ENCODE data around the gene SSU72.

DNA sequence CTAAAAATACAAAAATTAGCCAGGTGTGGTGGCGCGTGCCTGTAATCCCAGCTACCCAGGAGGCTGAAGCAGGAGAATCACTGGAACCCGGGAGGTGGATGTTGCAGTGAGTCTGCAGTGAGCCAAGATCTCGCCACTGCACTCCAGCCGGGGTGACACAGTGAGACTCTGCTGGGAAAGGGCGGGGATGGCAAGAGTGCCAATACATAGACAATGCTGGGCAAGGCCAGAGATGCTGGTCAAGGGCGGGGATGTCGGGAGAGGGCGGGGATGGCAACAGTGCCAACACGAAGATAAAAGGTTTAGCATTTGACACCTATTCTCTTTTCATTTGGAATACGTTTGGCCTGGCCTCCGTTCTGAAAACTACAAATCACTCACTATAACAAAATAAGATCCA, 11.0 kb downstream of the SSU72 start:
- no peak for TF ChIP-seq POLR2A (IDR thresholded peaks at IDR 0.05)
- TF ChIP-seq CTCF (IDR thresholded peaks at IDR 0.05), result no peak
- no peak for TF ChIP-seq EP300 (IDR thresholded peaks at IDR 0.05)

All from tibial nerve (tissue), 4 donors.